PFSK-1 (cell line): Measurements from ENCODE around the gene NR6A1. TPM values are rescaled to one million over a fixed set of nuclear protein-coding genes. Genes with fewer than 3 reads are reported as not detected.

Source experiments
- FOXP2 ChIP-seq: optimal IDR thresholded peaks from 2 replicates; pipeline ENCODE3; 2011; ENCODE audit warnings: borderline replicate concordance, control low read depth, inconsistent platforms; ENCODE audit not compliant: insufficient read depth; ENCODE audit errors: extremely low read length, extremely low read depth
- POLR2AphosphoS5 ChIP-seq: IDR thresholded peaks from 2 replicates; pipeline ENCODE4 v1.6.1; 2012; ENCODE audit warnings: low read depth, mild to moderate bottlenecking, control low read depth, low read length, moderate library complexity
- REST ChIP-seq, 2 experiments: IDR thresholded peaks; 2 replicates each; pipeline versions ENCODE4 v1.6.1 to v1.8.0; 2011 to 2012; ENCODE audit warnings: low read depth in 2 of 2, low read length in 2 of 2, control low read depth in 1 of 2, inconsistent platforms in 1 of 2, mild to moderate bottlenecking in 1 of 2, moderate library complexity in 1 of 2; ENCODE audit not compliant: insufficient read depth in 1 of 2
- SIN3A ChIP-seq: IDR thresholded peaks from 2 replicates; pipeline ENCODE4 v1.6.1; 2012; ENCODE audit warnings: mild to moderate bottlenecking, low read length, moderate library complexity, borderline replicate concordance; ENCODE audit not compliant: insufficient read depth
- TAF1 ChIP-seq: IDR thresholded peaks from 2 replicates; pipeline ENCODE4 v1.6.1; 2012; ENCODE audit warnings: low read length, control low read depth, borderline replicate concordance; ENCODE audit not compliant: insufficient read depth
- polyA plus RNA-seq: library from polyadenylated mRNA; unstranded; fragments of >200 nt; gene quantifications from one replicate; pipeline ENCODE4 v1.2.1, GENCODE V29; 2012; ENCODE audit warnings: low read depth, missing spikeins; ENCODE audit not compliant: insufficient read length

NR6A1 gene
- 1.3 TPM for polyA plus RNA-seq

DNA sequence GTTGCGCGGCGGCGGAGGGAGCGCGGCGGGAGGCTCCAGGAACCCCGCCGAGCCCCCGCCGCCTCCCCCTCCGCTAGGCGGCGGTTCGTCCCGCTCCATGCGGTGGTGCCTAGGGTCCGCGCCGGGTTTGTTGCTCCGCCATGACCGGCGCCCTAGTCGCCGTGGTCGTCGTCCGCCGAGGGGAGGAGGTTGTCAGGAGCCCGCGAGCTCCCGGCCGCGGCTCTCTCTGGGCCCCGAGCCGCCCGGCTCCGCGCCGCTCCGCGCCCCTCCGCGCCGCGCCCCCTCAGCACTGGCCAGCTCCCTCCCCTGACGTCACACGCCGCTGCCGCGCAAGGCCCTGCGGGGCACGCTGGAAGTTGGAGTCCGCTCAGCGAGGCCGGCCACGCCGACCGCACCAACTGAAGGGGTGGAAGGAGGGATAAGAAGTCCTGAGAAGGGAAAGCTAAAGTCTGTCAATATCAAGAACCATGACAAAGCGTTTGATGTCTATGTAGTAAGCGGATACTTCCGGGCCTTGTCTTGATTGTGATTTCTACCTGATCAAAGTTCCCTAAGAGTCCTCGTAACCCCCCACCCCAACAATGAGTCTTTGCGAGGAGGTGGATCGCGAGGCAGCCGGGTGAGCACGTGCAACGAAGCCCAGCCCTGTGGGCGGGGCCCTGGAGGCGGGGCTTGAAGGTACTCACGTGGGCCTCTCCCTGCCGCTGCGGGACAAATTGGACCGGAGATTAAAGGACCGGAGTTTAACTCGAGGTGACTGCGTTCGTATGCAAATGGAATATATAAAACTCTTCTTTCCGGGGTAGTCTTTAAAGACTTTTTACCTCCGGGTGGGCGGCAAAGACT, at the start of gene NR6A1:
Gene NR6A1, minus strand, starts transcription at position 291 of the 846 bp plus-strand sequence.
- TF ChIP-seq POLR2AphosphoS5: no peak
- TF ChIP-seq TAF1: 0 out of 2 replicates have a peak, but pooled peaks have one; percentile 24
- TF ChIP-seq REST (IDR thresholded peaks at IDR 0.05; ENCODE audit: insufficient read depth in 1 of 2, low read depth in 2 of 2, low read length in 2 of 2): peak; percentile 80 to 89
- peak; percentile 61; the same call in 1 of the 2 replicates for TF ChIP-seq SIN3A

DNA sequence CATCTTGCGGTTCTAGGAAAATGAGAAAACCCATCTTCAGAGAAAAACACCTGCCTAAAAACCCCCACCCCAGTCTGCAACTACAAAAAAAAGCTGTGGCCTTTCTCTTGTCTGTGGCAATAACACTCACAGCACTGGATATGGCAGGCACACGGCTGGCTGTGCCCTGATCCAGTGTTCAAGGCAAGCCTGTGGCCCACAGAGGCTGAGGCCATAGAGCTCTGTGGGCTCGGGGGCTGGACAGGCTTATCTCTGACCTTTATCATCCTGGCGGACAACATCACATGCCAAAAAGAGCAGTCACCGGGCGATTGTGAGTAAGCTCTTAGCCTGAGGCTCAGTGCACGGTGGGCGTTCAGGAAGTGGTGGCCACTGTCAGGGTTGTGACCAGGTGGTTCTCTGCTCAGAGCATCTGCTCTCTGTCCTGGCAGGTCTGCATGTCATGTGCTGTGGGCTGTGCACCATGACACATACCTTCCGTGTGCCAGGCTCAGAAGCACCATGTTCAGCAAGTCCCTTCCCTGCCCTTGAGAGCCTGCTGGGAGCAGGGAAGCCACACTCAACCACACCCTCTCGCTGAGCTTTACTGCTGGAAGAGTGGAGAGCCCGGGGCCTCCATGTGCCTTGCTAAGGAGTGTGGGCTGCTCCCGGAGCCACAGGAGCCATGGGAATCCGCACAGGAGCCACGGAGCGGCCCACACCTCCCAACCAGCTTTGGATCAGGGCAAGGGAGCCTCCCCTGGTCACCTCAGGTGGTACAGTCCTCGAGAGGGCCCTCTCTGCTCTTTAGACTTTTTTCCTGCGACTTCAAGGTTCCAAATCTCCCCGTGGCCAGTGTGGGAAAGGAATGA, 47.5 kb upstream of the NR6A1 start:
- TF ChIP-seq TAF1 (no peak), SIN3A (no peak), FOXP2 (no peak), POLR2AphosphoS5 (no peak), REST (IDR thresholded peaks at IDR 0.05; ENCODE audit: insufficient read depth in 1 of 2, low read depth in 2 of 2, low read length in 2 of 2) (no peak)

GRCh38 chr9:124815601-124816000, 44.5 kb upstream of the NR6A1 start:
- no peak for TF ChIP-seq SIN3A
- no peak for TF ChIP-seq POLR2AphosphoS5
- no peak for TF ChIP-seq FOXP2
- TF ChIP-seq REST (IDR thresholded peaks at IDR 0.05; ENCODE audit: insufficient read depth in 1 of 2, low read depth in 2 of 2, low read length in 2 of 2): no peak
- no peak for TF ChIP-seq TAF1

DNA sequence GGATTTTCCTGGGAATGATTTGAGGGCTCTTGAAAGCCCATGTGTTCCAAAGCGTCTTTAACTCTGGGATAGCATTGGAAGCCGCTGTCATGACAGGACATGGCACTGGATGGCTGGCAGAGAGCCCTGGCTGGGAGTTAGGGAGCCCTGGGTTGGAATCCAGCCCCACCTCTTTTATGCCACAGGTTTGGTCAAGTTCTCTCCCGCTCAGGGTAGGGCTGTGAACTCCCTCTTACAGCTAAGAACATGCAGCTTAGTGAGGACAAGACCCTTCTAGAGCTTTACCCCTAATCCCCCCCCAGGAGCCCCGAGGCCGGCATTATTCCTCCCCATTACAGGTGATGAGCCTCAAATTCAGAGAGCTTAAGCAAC, 43.0 kb upstream of the NR6A1 start:
- no peak for TF ChIP-seq SIN3A
- no peak for TF ChIP-seq REST (IDR thresholded peaks at IDR 0.05; ENCODE audit: insufficient read depth in 1 of 2, low read depth in 2 of 2, low read length in 2 of 2)
- TF ChIP-seq TAF1: no peak
- TF ChIP-seq FOXP2: no peak
- TF ChIP-seq POLR2AphosphoS5: no peak
